ENCODE results near the gene SOHLH1. TPM values are rescaled to one million over a fixed set of nuclear protein-coding genes. Genes with fewer than 3 reads are reported as not detected.

The SOHLH1 gene
- total and polyA plus RNA-seq, 3 donors from 2014 or later, result 18.4 to 32.7 (median 18.7) TPM

DNA sequence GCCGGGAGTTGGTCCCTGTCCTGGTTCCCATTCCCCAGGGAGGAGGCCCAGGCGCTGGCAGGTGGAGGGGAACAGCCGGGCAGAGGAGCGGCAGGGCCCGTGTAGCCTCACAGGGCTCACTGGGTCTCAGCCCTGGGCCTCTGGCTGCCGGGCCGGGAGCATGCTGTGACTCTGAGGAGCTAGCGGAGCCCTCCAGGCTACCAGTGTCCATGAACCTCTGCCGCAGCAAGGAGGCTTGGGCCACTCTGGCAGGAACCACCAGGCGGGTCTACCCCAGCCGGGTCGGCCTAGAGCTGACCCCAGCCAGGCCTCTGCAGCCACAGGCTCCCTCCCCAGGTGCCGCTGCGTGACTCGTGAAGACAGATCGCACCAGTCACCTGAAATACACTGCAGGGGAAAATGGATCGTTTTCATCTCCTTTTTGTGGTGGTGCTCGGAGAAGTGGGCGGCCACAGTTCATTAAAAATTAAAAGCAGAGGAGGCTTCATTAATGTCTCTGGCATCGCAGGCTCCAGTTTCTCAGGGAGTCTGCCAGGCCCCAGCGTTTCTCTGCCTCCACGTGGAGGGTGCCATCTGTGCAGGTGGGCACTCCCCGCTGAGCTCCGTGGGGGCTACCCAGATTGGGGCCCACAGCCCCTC lies 46.5 kb upstream of the SOHLH1 start:
- TF ChIP-seq POLR2A (IDR thresholded peaks at IDR 0.05), result no peak
- TF ChIP-seq, protein P1, sequence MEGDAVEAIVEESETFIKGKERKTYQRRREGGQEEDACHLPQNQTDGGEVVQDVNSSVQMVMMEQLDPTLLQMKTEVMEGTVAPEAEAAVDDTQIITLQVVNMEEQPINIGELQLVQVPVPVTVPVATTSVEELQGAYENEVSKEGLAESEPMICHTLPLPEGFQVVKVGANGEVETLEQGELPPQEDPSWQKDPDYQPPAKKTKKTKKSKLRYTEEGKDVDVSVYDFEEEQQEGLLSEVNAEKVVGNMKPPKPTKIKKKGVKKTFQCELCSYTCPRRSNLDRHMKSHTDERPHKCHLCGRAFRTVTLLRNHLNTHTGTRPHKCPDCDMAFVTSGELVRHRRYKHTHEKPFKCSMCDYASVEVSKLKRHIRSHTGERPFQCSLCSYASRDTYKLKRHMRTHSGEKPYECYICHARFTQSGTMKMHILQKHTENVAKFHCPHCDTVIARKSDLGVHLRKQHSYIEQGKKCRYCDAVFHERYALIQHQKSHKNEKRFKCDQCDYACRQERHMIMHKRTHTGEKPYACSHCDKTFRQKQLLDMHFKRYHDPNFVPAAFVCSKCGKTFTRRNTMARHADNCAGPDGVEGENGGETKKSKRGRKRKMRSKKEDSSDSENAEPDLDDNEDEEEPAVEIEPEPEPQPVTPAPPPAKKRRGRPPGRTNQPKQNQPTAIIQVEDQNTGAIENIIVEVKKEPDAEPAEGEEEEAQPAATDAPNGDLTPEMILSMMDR (IDR thresholded peaks at IDR 0.05), result no peak
- 88 to 93% methylated on average over 17 to 22 of the region's 24 CpGs for WGBS, 2 donors
- H3K4me1 ChIP-seq, result no peaks in the 10 kb centered on the region
- no peaks in the 10 kb centered on the region for H3K9me3 ChIP-seq
- H3K4me3 ChIP-seq, result no peak overlapping the region
- no peaks in the 10 kb centered on the region for H3K36me3 ChIP-seq (ENCODE audit: low read depth, missing control alignments)
- no peak overlapping the region for H3K27ac ChIP-seq
- intact Hi-C loops (cut with DNase I; ENCODE audit: low total_unique reads), result no loop called here
- no peak for DNase-seq
- H3K27me3 ChIP-seq, result no peaks in the 10 kb centered on the region

DNA sequence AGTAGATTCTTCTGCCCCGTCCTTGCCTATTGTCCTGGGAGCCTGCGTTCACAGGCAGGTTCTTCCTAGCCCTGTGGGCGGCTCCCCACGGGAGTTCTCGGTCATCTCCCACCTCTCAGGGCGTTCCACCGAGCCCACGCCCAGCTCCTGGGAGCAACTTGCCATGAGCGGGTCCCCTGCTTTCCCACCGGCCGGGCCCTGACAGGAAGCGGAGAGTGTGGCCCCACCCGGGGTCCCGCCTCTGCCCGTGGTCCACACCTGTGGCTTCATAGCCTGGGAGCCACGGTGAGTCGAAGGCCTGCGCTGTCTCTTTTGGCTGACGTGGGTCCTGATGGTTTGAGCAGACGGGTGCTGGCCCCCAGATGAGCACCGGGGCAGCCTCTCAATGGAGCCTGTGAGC lies 45.9 kb upstream of the SOHLH1 start:
- intact Hi-C loops (cut with DNase I; ENCODE audit: low total_unique reads), result no loop called here
- Histone ChIP-seq H3K4me3 (no peak overlapping the region), H3K4me1 (no peaks in the 10 kb centered on the region), H3K36me3 (ENCODE audit: low read depth, missing control alignments) (no peaks in the 10 kb centered on the region), H3K27ac (no peak overlapping the region), H3K27me3 (no peaks in the 10 kb centered on the region), H3K9me3 (no peaks in the 10 kb centered on the region)
- no peak for TF ChIP-seq POLR2A (IDR thresholded peaks at IDR 0.05)
- TF ChIP-seq, protein P1 (IDR thresholded peaks at IDR 0.05), result no peak
- DNase-seq, result no peak
- WGBS, 2 donors, result 88 to 93% methylated on average over 12 to 21 of the region's 21 CpGs

DNA sequence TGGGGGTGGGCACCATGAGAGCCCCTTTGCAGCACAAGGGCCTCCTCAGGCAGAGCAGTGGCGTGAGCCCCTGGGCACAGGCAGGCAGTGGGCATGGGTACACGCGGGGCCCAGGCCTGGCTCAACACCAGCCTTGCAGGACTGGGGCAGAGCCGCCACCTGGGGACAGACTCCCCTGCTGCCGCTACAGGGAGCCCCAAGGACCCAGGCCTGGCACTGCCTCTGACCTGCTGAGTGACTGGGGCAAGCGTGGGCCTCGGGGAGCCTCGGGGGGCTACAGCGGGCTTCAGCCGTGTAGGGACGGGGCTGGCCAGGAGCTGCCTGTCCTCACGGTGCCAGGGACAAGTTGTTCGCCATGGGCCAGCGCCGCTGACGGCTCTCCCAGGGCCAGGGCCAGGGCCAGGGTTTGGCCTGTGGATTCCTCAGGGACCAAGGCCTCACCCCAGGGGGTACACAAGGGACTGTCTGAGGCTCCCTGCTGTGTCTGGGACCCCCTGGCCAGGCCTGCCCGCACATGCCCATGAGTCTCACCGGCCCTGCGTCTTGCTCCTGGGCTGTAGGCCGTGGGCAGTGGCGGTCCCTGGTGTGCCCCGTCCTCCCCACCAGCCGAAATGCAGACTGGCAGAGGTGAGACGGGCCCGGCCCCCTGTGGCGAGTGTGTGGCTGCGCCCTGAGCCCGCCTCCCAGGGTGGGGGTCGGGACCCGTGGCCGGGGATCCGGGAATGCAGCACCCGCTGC lies 45.2 kb upstream of the SOHLH1 start:
- DNase-seq, result no peak
- intact Hi-C loops (cut with DNase I; ENCODE audit: low total_unique reads), result no loop called here
- no peaks in the 10 kb centered on the region for H3K4me1 ChIP-seq
- no peak overlapping the region for H3K27ac ChIP-seq
- no peaks in the 10 kb centered on the region for H3K27me3 ChIP-seq
- H3K9me3 ChIP-seq, result no peaks in the 10 kb centered on the region
- TF ChIP-seq, protein P1 (IDR thresholded peaks at IDR 0.05), result no peak
- no peak for TF ChIP-seq POLR2A (IDR thresholded peaks at IDR 0.05)
- no peak overlapping the region for H3K4me3 ChIP-seq
- no peaks in the 10 kb centered on the region for H3K36me3 ChIP-seq (ENCODE audit: low read depth, missing control alignments)
- 84 to 89% methylated on average over 11 to 29 of the region's 33 CpGs for WGBS, 2 donors

DNA sequence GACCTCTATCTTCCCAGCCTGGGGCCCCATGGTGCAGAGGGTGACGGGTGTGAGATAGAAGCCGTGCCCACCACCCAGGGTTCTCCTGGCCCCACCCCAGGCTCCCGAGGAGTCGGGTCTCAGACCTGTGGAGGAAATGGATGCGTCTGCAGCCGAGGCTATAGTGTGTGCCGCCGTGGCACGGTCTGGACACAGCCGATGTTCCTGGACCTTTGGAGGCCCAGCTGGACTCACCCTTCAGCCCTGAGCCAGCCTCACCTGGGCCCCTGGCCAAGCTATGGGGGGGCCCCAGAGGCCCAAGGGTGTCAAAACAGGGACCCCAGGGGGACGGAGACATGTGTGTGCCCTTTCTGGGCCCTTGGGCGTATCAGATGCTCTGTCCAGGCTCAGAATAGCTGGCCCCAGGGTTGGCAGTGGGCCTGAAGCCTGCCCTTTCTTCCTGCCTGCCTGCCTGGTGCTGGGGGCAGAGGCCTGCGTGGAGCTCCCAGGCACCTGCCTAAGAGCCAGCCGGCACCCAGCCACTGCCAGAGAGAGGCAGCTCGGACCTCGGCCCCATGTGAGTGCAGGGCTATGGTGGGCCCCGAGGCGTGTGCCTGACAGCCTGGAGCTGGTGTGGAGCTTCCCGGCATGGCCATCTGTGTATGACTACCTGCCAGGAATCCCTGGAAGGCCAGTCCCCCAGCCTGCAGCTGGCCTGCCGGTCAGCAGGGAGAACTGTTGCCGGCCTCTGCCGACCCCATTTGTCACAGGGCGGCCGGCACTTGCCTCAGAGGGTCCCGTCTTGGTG lies 44.5 kb upstream of the SOHLH1 start:
- H3K4me3 ChIP-seq, result no peak overlapping the region
- no peaks in the 10 kb centered on the region for H3K4me1 ChIP-seq
- 74 to 94% methylated on average over 6 to 19 of the region's 25 CpGs for WGBS, 2 donors
- H3K9me3 ChIP-seq, result no peaks in the 10 kb centered on the region
- TF ChIP-seq, protein P1 (IDR thresholded peaks at IDR 0.05), result no peak
- TF ChIP-seq POLR2A (IDR thresholded peaks at IDR 0.05), result no peak
- H3K36me3 ChIP-seq (ENCODE audit: low read depth, missing control alignments), result no peaks in the 10 kb centered on the region
- intact Hi-C loops (cut with DNase I; ENCODE audit: low total_unique reads), result no loop called here
- no peak for DNase-seq
- H3K27ac ChIP-seq, result no peak overlapping the region
- no peaks in the 10 kb centered on the region for H3K27me3 ChIP-seq
